ENCODE results near the gene DHRS2.
"Not testable (repeated sequence)": the region's sequence is repeated elsewhere in the genome, so short reads cannot be mapped to it uniquely, and the experiment has no call there.

Gene DHRS2

DNA sequence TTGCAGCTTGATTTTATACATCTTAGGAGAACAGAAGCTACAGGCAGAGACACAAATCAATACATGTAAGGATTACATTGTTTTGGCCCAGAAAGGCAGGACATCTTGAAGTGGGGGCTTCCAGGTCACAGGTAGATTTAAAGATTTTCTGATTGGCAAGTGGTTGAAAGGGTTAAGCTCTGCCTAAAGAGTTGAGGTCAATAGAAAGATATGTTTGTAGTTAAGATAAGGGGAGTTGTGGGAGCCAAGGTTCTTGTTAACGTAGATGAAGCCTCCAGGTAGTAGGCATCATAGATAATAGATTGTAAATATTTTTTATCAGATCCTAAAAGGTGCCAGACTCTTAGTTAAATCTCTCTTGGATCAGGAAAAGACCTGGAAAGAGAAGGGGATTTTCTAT is 5.5 kb upstream of the DHRS2 start:
- Histone ChIP-seq H3K36me3 (no peaks in the 10 kb centered on the region), H3K27me3 (peaks cover 14% of the 10 kb centered on the region), H3K27ac (no peak overlapping the region), H3K9me3 (no peaks in the 10 kb centered on the region), H3K4me3 (ENCODE audit: low read depth in 1 of 2, low read length in 1 of 2) (no peak overlapping the region), H3K4me1 (ENCODE audit: control insufficient read depth in 1 of 2, insufficient read depth in 1 of 2, low read depth in 1 of 2, low read length in 1 of 2) (no peaks in the 10 kb centered on the region)
- TF ChIP-seq, protein P1, sequence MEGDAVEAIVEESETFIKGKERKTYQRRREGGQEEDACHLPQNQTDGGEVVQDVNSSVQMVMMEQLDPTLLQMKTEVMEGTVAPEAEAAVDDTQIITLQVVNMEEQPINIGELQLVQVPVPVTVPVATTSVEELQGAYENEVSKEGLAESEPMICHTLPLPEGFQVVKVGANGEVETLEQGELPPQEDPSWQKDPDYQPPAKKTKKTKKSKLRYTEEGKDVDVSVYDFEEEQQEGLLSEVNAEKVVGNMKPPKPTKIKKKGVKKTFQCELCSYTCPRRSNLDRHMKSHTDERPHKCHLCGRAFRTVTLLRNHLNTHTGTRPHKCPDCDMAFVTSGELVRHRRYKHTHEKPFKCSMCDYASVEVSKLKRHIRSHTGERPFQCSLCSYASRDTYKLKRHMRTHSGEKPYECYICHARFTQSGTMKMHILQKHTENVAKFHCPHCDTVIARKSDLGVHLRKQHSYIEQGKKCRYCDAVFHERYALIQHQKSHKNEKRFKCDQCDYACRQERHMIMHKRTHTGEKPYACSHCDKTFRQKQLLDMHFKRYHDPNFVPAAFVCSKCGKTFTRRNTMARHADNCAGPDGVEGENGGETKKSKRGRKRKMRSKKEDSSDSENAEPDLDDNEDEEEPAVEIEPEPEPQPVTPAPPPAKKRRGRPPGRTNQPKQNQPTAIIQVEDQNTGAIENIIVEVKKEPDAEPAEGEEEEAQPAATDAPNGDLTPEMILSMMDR (IDR thresholded peaks at IDR 0.05) = no peak

DNA sequence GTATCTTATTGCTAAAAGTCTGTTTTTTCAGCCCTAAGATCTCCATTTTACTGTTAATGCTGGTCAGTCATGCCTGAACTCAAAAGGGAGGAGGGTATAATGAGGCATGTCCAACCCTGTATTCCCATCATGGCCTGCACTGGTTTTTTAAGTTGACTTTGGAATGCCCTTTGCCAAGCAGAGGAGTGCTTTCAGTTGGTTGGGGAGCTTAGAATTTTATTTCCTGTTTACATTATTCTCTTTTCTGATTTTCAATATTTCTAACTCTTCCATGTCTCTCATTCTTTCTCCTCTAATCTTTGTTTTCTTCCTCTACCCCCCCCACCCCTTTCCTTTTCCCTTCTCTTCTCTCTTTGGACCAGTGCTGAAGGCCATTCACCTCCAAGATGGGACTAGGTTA is 4.9 kb upstream of the DHRS2 start:
- H3K27ac ChIP-seq = no peak overlapping the region
- no peaks in the 10 kb centered on the region for H3K9me3 ChIP-seq
- TF ChIP-seq, protein P1 (IDR thresholded peaks at IDR 0.05) = no peak
- H3K4me3 ChIP-seq (ENCODE audit: low read depth in 1 of 2, low read length in 1 of 2) = no peak overlapping the region
- no peaks in the 10 kb centered on the region for H3K4me1 ChIP-seq (ENCODE audit: control insufficient read depth in 1 of 2, insufficient read depth in 1 of 2, low read depth in 1 of 2, low read length in 1 of 2)
- H3K27me3 ChIP-seq = peaks cover 14% of the 10 kb centered on the region
- no peaks in the 10 kb centered on the region for H3K36me3 ChIP-seq

DNA sequence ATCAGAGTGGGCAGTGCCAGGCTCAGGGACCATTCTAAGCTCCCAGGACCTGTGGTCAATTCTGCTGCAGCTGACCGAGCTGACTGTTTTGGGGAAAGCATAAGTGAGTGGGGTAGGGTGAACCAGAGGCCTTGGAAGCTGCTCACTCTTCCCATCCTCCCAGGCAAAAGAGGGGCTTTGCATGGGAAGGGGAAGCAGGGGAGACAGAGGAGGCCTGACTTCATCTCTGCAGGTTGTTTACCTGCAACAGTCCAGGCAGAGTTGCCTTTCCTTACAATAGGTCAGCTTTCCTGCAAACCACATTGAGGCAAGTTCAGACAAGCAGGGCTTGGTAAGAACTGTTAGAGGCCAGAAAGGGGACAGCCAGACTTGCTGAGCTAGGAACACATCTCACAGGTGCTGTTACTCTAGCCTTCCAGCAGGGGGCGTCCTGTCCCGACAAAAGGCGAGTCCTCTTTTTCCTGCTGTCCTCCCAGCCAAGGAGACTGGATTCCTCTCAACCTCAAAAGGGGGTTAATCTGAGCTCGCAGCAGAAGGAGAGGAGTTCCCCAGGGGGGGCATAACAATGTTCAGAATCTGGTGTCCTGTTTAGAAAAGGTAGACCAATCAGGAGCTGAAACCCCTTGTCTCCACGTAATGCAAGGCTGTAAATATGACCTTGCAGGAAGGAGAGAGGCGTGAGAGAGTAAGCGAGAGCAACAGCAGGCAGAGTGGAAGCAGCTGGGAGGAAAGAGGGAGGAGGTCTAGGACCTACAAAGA is 4.3 kb upstream of the DHRS2 start:
- no peaks in the 10 kb centered on the region for H3K4me1 ChIP-seq (ENCODE audit: control insufficient read depth in 1 of 2, insufficient read depth in 1 of 2, low read depth in 1 of 2, low read length in 1 of 2)
- no peak overlapping the region for H3K4me3 ChIP-seq (ENCODE audit: low read depth in 1 of 2, low read length in 1 of 2)
- TF ChIP-seq, protein P1 (IDR thresholded peaks at IDR 0.05) = peak; percentile 87
- no peak overlapping the region for H3K27ac ChIP-seq
- H3K36me3 ChIP-seq = no peaks in the 10 kb centered on the region
- H3K27me3 ChIP-seq = peaks cover 14% of the 10 kb centered on the region
- no peaks in the 10 kb centered on the region for H3K9me3 ChIP-seq

DNA sequence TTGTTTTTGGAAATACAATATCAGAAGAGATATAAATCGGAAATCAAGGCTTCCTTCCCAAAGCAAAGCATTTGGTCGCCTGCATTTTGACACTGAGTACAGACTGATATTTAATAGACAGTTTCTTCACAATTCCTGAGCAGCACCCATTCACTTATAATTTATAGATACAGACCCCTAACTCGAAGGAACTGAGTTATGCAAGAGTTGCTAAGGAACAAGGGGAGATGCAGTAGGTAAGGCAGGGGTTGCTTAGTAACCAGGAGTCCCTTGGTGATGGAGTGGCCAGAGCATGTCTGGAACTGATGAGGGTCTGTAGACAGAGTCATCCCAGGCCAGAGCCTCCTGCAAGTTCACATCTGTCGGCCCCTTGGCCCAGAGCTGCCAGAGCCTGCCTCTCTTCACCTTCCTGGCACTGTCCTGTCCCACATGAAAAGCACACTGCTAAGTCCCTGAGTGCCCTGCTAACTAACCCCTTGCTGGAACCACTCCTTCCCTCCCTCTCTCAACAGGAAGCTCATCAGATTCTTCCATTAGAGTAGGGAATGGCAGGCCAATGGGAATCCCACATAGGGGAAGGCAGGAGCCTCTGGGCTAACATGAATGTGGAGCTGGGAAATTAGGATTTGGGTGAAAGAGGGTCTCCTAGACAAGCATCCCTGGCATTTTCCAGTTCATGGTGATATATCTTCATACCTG is 3.6 kb upstream of the DHRS2 start:
- Histone ChIP-seq H3K27ac (no peak overlapping the region), H3K9me3 (no peaks in the 10 kb centered on the region), H3K36me3 (no peaks in the 10 kb centered on the region), H3K4me1 (ENCODE audit: control insufficient read depth in 1 of 2, insufficient read depth in 1 of 2, low read depth in 1 of 2, low read length in 1 of 2) (no peaks in the 10 kb centered on the region), H3K4me3 (ENCODE audit: low read depth in 1 of 2, low read length in 1 of 2) (no peak overlapping the region), H3K27me3 (peaks cover 14% of the 10 kb centered on the region)
- TF ChIP-seq, protein P1 (IDR thresholded peaks at IDR 0.05) = no peak

DNA sequence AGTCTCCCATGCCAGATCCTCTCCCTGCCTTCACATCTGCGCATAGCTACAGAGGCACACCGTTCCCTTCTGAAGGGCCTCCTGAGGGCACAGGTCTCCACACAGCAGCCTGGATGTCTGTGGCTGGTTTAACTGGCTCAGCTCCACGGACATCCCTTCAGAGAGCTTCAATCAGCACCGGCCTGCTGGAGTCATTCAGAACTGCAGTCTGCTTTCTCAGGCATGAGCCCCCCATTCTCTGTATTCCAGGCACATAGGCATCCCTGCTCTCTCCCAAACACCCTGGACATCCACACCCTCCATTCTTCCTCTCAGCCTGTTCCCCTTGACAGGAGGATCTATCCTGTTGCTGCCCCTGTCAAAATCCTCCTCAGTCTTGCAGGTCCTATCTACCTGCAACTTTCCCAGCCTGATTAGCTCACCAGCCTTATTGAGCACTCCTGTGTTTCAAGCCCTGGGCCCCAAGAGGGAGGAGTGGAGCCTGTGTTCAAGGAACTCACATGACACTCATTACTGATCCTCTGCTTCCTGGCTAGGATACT is 2.9 kb upstream of the DHRS2 start:
- Histone ChIP-seq H3K9me3 (no peaks in the 10 kb centered on the region), H3K27ac (no peak overlapping the region), H3K4me3 (ENCODE audit: low read depth in 1 of 2, low read length in 1 of 2) (no peak overlapping the region), H3K36me3 (no peaks in the 10 kb centered on the region), H3K27me3 (peaks cover 14% of the 10 kb centered on the region), H3K4me1 (ENCODE audit: control insufficient read depth in 1 of 2, insufficient read depth in 1 of 2, low read depth in 1 of 2, low read length in 1 of 2) (no peaks in the 10 kb centered on the region)
- TF ChIP-seq, protein P1 (IDR thresholded peaks at IDR 0.05) = no peak

DNA sequence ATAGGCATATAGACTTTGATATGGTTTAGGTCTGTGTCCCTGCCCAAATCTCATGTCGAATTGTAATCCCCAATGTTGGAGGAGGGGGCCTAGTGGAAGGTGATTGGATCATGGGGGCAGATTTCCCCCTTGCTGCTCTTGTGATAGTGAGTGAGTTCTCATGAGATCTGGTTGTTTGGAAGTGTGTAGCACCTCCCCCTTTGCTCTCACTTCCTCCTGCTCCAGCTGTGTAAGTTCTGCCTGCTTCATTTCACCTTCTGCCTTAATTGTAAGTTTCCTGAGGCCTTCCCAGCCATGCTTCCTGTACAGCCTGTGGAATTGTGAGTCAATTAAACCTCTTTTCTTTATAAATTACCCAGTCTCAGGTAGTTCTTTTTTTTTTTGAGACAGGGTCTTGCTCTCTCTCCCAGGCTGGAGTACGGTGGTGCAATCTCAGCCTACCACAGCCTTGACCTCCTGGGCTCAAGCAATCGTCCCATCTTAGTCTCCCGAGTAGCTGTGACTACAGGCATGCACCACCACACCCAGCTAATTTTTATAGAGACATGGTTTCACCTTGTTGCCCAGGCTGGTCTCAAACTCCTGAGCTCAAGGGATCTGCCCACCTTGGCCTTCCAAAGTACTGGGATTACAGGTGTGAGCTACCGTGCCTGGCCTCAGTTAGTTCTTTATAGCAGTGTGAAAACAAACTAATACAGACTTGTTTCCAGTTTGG is 1.3 kb upstream of the DHRS2 start:
- H3K9me3 ChIP-seq; H3K4me3 ChIP-seq (ENCODE audit: low read depth in 1 of 2, low read length in 1 of 2); H3K4me1 ChIP-seq (ENCODE audit: control insufficient read depth in 1 of 2, insufficient read depth in 1 of 2, low read depth in 1 of 2, low read length in 1 of 2); H3K27ac ChIP-seq; H3K36me3 ChIP-seq: not testable (repeated sequence)
- H3K27me3 ChIP-seq = peaks cover 14% of the 10 kb centered on the region

DNA sequence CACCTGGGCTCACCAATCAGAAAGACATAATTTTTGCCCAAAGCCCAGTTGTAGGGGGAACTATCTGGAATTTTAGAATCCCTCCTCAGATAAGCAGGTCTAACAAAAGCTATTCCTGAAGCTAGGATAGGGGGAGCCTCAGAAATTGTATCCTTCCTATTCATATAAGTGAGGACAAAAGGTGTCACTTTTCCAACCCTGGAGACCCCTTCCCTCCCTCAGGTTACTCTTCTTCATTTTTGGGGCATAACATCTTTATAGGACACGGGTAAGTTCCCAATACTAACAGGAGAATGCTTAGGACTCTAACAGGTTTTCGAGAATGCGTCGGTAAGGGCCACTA is 1.1 kb downstream of the DHRS2 start:
- not testable (repeated sequence) for H3K36me3 ChIP-seq; H3K9me3 ChIP-seq; H3K4me1 ChIP-seq (ENCODE audit: control insufficient read depth in 1 of 2, insufficient read depth in 1 of 2, low read depth in 1 of 2, low read length in 1 of 2); H3K27ac ChIP-seq; H3K4me3 ChIP-seq (ENCODE audit: low read depth in 1 of 2, low read length in 1 of 2)
- H3K27me3 ChIP-seq = peaks cover 12% of the 10 kb centered on the region

DNA sequence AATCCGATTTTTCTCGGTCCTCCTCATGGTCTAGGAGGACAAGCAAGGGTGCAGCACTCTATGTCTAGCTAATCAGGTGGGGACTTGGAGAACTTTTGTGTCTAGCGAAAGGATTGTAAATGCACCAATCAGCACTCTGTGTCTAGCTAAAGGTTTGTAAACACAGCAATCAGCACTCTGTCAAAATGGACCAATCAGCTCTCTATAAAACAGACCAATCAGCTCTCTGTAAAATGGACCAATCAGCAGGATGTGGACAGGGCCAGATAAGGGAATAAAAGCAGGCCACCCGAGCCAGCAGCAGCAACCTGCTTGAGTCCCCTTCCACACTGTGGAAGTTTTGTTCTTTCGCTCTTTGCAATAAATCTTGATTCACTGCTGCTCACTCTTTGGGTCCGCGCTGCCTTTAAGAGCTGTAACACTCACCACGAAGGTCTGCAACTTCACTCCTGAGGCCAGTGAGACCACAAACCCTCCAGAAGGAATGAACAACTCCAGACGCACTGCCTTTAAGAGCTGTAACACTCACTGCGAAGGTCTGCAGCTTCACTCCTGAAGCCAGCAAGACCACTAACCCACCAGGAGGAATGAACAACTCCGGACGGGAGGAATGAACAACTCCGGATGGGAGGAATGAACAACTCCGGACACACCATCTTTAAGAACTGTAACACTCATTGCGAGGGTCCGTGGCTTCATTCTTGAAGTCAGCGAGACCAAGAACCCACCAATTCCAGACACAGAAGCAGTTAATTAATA is 1.7 kb downstream of the DHRS2 start:
- H3K27ac ChIP-seq; H3K36me3 ChIP-seq; H3K4me1 ChIP-seq (ENCODE audit: control insufficient read depth in 1 of 2, insufficient read depth in 1 of 2, low read depth in 1 of 2, low read length in 1 of 2); H3K27me3 ChIP-seq; H3K4me3 ChIP-seq (ENCODE audit: low read depth in 1 of 2, low read length in 1 of 2); H3K9me3 ChIP-seq: not testable (repeated sequence)
